ENCODE results near the gene RAC3. TPM values are rescaled to one million over a fixed set of nuclear protein-coding genes. Genes with fewer than 3 reads are reported as not detected.

The RAC3 gene
- total RNA-seq, 2 experiments from 2014 or later, result 15.1 to 24.4 TPM

DNA sequence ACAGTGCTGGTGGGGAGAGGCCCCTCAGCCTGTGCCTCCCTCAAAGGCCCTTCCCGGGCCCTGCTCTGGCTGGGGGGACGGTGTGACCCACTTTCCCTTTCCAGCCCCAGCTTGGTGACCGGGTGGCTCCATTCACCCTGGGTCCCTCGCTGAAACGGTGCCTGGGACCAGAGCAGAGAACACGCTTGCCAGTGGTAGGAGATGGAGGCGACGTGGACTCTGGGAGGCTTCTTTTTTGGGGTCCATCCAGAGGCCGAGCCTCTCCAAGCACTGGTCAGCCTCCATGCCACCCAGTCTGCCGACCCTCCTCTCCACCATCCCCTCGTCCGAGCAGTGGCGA, 16.5 kb upstream of the RAC3 start:
- TF ChIP-seq, protein P1, sequence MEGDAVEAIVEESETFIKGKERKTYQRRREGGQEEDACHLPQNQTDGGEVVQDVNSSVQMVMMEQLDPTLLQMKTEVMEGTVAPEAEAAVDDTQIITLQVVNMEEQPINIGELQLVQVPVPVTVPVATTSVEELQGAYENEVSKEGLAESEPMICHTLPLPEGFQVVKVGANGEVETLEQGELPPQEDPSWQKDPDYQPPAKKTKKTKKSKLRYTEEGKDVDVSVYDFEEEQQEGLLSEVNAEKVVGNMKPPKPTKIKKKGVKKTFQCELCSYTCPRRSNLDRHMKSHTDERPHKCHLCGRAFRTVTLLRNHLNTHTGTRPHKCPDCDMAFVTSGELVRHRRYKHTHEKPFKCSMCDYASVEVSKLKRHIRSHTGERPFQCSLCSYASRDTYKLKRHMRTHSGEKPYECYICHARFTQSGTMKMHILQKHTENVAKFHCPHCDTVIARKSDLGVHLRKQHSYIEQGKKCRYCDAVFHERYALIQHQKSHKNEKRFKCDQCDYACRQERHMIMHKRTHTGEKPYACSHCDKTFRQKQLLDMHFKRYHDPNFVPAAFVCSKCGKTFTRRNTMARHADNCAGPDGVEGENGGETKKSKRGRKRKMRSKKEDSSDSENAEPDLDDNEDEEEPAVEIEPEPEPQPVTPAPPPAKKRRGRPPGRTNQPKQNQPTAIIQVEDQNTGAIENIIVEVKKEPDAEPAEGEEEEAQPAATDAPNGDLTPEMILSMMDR (conservative IDR thresholded peaks at IDR 0.05; ENCODE audit: low read length), result no peak
- no peak for TF ChIP-seq EZH2phosphoT487 (IDR thresholded peaks at IDR 0.05; ENCODE audit: borderline replicate concordance, low read depth, low read length)
- Histone ChIP-seq H3K36me3 (ENCODE audit: insufficient read depth, low read length) (peaks cover 11% of the 10 kb centered on the region; the same call in 1 of the 2 replicates), H3K4me3 (ENCODE audit: low read depth, low read length, poor library complexity, severe bottlenecking) (no peak overlapping the region), H3K27ac (ENCODE audit: low read depth, low read length, poor library complexity, severe bottlenecking) (no peak overlapping the region), H2AFZ (ENCODE audit: low read length) (no peak overlapping the region), H3K9me2 (ENCODE audit: insufficient read depth, low read length) (no peaks in the 10 kb centered on the region), H3K4me2 (ENCODE audit: low read length) (no peak overlapping the region), H3K9me3 (ENCODE audit: low read length) (no peaks in the 10 kb centered on the region), H4K20me1 (ENCODE audit: insufficient read depth, low read length) (no peaks in the 10 kb centered on the region), H3K79me2 (ENCODE audit: insufficient read depth, low read depth, low read length) (no peaks in the 10 kb centered on the region), H3K4me1 (ENCODE audit: insufficient read depth, low read length, poor library complexity, severe bottlenecking) (peaks cover 4% of the 10 kb centered on the region)
- no TSS peak for BruUV-seq (replicated peaks)
- ChIA-PET CTCF (ENCODE audit: unreplicated experiment) (no interaction called here), POLR2A (no interaction called here)
- intact Hi-C loops (cut with micrococcal nuclease; ENCODE audit: unreplicated experiment), result no loop called here
- no peak for DNase-seq (ENCODE audit: low spot score)

DNA sequence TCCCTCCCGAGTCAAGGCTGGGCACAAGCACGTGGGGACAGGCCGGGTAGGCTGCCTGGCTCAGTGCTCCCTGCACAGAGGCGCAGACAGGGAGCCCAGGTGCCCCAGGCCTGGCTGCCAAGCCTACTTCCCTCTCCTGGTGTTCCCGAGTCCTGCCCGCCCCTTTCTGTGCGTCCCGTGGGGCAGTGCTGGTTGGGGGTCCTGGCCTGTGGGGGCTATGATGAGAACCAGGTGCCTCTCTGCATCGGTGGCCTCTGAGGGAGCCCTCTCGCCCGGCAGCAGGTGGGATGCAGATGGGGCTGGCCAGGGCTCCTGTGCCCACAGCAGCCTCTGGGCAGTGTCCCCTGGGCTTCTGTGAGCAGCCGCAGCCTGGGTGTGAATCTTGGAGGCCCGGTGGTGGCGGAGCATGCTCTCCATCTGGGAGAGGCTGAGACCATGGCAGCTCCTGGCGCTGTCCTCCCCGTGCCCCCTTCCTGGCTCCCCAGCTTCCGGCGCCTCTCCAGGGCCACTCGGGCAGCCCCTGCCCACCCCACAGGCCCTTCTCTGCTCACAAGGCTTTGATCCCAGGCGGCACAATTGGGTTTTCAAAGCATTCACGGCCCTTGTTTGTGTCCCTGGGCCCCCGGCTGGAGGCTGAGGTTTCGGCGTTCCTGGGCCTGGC, 16.0 kb upstream of the RAC3 start:
- Histone ChIP-seq H3K36me3 (ENCODE audit: insufficient read depth, low read length) (peaks cover 11% of the 10 kb centered on the region; the same call in 1 of the 2 replicates), H2AFZ (ENCODE audit: low read length) (no peak overlapping the region), H3K79me2 (ENCODE audit: insufficient read depth, low read depth, low read length) (no peaks in the 10 kb centered on the region), H3K9me3 (ENCODE audit: low read length) (no peaks in the 10 kb centered on the region), H3K4me1 (ENCODE audit: insufficient read depth, low read length, poor library complexity, severe bottlenecking) (peaks cover 9% of the 10 kb centered on the region), H3K9me2 (ENCODE audit: insufficient read depth, low read length) (no peaks in the 10 kb centered on the region), H3K4me2 (ENCODE audit: low read length) (no peak overlapping the region), H4K20me1 (ENCODE audit: insufficient read depth, low read length) (no peaks in the 10 kb centered on the region), H3K4me3 (ENCODE audit: low read depth, low read length, poor library complexity, severe bottlenecking) (no peak overlapping the region), H3K27ac (ENCODE audit: low read depth, low read length, poor library complexity, severe bottlenecking) (no peak overlapping the region)
- no TSS peak for BruUV-seq (replicated peaks)
- DNase-seq (ENCODE audit: low spot score), result no peak
- ChIA-PET POLR2A (no interaction called here), CTCF (ENCODE audit: unreplicated experiment) (no interaction called here)
- TF ChIP-seq EZH2phosphoT487 (IDR thresholded peaks at IDR 0.05; ENCODE audit: borderline replicate concordance, low read depth, low read length), result no peak
- TF ChIP-seq, protein P1 (conservative IDR thresholded peaks at IDR 0.05; ENCODE audit: low read length), result no peak
- intact Hi-C loops (cut with micrococcal nuclease; ENCODE audit: unreplicated experiment), result no loop called here

DNA sequence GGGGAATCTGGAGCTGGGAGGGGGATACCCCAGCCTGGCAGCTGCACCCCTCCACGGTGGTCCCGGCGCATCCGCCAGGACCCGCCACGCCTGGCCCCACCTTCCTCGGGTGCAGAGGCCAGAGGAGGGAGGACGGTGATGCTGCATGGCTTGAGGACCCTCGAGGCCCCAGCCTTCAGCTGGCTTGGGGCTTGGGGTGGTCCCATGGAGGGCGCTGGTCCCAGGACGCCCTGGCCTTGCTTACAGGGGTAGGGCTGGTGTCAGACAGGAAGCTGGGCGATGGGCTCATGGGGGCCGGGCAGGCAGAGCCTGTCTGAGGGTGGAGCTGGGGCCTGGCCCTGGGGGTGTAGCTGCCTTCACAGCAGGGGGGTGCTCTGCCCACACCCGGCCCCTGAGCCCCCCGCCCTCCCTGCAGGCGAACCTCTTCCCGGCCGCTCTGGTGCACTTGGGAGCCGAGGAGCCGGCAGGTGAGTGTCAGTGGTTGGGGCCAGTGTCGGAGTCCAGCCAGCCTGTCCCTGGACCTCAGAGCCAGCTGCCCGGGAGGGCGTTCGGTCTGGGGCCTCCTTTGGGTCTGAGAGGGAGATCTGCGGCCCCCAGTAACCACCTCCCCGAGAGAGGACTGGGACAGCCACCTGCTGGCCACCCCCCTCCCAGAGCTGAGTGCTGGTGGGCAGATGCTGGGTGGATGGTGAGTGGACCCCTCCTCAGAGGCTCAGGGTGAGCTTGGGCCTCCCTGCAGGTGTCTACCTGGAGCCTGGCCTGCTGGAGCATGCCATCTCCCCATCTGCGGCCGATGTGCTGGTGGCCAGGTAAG, 15.2 kb upstream of the RAC3 start:
- peaks cover 11% of the 10 kb centered on the region; the same call in 1 of the 2 replicates for H3K36me3 ChIP-seq (ENCODE audit: insufficient read depth, low read length)
- no peak overlapping the region for H3K4me3 ChIP-seq (ENCODE audit: low read depth, low read length, poor library complexity, severe bottlenecking)
- H4K20me1 ChIP-seq (ENCODE audit: insufficient read depth, low read length), result no peaks in the 10 kb centered on the region
- intact Hi-C loops (cut with micrococcal nuclease; ENCODE audit: unreplicated experiment), result no loop called here
- H3K27ac ChIP-seq (ENCODE audit: low read depth, low read length, poor library complexity, severe bottlenecking), result no peak overlapping the region
- no peaks in the 10 kb centered on the region for H3K79me2 ChIP-seq (ENCODE audit: insufficient read depth, low read depth, low read length)
- CTCF ChIA-PET (ENCODE audit: unreplicated experiment), result interaction anchor here (0.6 kb wide), 1 partner anchor 149 kb away, joined by 4 read pairs; no protein-coding TSS in a partner anchor
- no peaks in the 10 kb centered on the region for H3K9me3 ChIP-seq (ENCODE audit: low read length)
- H3K4me2 ChIP-seq (ENCODE audit: low read length), result no peak overlapping the region
- no peak for DNase-seq (ENCODE audit: low spot score)
- H3K4me1 ChIP-seq (ENCODE audit: insufficient read depth, low read length, poor library complexity, severe bottlenecking), result peaks cover 18% of the 10 kb centered on the region
- no peak overlapping the region for H2AFZ ChIP-seq (ENCODE audit: low read length)
- no TSS peak for BruUV-seq (replicated peaks)
- TF ChIP-seq, protein P1 (conservative IDR thresholded peaks at IDR 0.05; ENCODE audit: low read length), result no peak
- no peak for TF ChIP-seq EZH2phosphoT487 (IDR thresholded peaks at IDR 0.05; ENCODE audit: borderline replicate concordance, low read depth, low read length)
- no peaks in the 10 kb centered on the region for H3K9me2 ChIP-seq (ENCODE audit: insufficient read depth, low read length)
- POLR2A ChIA-PET, result no interaction called here

Data from OCI-LY7 (cell line).